Erythroblast (primary cell): ENCODE data around the gene SYTL2.

Source experiments
- GATA1 ChIP-seq: IDR thresholded peaks from 2 replicates; pipeline ENCODE4 v1.6.1; 2011; ENCODE audit warnings: low read depth, mild to moderate bottlenecking, control low read depth, low read length, moderate library complexity
- POLR2A ChIP-seq: IDR thresholded peaks from 2 replicates; pipeline ENCODE4 v1.6.1; 2011; ENCODE audit warnings: mild to moderate bottlenecking, low read length

DNA sequence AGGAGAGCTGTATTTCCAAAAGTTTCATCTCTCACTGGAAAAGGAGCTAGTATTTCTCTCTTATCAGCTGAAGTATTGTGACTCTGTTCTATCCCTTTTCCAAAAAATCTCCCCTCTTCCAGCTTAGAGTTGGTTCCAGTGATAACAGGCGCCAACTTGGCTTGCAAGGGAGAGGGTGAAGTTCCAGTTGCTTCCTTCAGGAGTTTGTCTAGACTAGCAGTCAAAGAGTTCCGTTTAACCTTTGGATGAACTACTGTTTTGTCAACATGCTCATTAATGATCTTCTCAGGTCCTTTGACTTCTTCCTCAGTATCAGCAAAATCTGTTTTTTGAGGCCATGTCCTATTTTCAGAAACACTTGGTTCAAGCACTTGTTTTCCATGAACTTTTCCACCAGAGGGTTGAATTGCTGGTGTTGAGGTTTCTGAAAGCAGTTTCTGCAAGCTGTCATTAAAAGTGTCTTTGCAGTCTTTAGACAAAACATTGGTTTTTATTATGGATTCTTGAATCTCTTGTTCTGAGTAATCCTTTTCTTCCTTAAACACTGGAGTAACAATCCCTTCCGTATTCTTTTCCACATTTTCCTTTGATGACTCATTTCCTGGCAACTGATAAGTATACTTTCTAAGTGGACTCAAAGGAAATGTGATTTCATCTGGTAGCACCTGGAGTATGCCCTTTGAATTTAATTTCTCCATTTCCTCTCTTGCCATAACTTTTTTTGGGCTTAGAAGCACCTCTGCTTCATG is 85.3 kb downstream of the SYTL2 start:
- TF ChIP-seq POLR2A (no peak), GATA1 (no peak)
